GM18508 (cell line): ENCODE data around the gene FCHSD2.
"Not testable (repeated sequence)": the region's sequence is repeated elsewhere in the genome, so short reads cannot be mapped to it uniquely, and the experiment has no call there.

ENCODE experiments used
- ATAC-seq: cut with Tn5 transposase; IDR thresholded peaks from one replicate; pipeline ENCODE4 v1.9.1; 2021; ENCODE audit warnings: moderate number of reproducible peaks; ENCODE audit not compliant: insufficient read depth, unreplicated experiment

Gene FCHSD2

DNA sequence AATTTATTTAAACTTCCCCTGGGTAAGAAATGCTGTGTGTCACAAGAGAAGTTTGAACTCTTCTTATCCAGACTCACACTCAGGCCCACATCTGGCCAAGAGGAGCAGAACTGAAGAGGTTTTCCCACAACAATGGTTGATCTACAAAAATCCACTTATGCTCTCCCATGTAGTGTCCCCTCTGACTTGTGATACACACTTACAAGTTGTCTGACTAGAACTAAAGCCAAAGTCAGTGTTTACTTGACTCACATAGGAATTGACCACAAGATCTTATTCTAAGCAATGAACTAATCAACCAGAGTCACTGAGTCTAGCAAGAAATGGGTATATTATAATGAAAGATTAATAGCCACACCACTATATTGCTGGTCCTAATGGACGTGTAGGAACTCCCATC lies 194.9 kb downstream of the FCHSD2 start:
- no peak for ATAC-seq

DNA sequence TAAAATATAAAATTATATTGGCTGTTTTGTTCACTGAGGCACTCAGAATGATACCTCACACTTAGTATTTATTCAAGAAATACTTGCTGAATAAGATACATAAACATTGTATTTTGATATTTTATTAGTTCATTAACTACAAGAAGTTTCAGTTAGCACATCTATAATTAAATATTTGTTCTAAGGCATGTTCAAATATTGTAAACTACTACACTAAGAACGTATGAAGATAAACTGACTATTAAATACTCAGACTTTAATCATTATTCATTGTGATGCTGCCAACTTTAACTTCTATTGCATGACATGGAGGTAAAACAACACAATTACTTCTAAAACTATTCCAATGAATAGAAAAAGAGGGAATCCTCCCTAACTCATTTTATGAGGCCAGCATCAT lies 198.5 kb downstream of the FCHSD2 start:
- ATAC-seq, result no peak

DNA sequence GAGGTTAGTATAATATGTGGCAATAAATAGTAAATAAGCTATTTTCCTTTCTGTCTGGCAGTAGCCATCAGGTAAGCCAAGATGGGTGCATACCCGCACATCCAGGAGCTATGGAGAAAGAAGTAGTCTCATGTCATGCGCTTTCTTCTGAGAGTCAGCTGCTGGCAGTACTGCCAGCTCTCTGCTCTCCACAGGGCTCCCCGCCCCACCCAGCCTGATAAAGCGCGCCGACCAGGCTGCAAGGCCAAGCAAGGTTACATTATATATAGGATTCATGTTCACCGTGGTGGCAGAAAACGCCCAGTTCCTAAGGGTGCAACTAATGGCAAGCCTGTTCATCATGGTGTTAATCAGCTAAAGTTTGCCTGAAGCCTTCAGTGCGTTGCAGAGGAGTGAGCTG lies 201.7 kb downstream of the FCHSD2 start:
- ATAC-seq, result no peak

DNA sequence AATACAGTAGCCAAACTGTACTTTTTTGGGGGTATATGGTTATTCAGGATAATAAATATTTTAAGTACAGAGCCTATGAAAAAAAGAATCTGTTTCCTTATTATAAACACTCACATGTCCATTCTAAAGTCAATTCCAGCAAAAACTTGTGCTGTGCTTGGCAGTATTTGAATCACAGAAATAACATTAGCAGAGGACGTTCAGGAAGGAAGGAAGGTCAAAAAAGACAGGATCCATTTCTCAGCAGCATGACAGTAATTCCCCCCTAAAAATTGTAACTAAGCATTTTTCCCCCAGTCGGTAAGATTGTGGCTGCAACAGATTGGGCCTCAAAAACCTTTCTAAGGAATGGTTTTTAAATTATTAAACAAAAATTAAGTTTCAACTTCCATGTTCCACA lies 203.1 kb downstream of the FCHSD2 start:
- ATAC-seq, result no peak

DNA sequence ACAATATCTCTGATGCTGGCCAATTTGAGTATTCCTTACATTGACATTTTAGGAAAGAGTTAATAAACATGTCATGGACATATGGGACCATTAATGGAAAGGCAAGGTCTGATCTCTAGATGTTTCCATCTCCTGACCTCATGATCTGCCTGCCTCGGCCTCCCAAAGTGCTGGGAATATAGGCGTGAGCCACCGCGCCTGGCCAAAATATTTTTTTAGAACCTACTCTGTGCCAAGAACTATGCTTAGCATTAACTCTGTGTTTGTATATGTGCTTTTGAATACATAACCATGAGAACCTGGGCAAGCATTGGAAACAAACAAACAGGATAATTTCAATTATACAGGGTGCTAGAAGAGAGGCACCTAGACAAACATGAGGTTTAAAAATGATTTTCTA lies 204.7 kb downstream of the FCHSD2 start:
- ATAC-seq, result no peak

DNA sequence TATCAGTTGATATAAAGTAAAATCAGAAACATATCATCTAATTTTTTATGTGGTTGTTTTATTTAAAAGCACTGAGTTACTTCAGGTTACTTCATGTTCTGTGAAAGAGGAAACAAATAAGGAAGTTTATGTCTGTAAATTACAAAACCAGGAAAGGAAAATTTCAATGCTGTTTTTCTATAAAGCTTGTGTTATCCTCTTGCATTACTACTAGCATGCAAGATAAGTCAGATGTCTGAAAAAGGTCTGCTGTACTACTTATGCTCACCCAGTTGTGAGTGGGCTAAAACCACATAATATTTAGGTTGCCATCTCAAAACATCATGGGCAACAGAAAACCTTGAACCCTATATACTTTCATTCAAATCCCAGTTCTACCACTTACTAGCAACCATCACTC lies 206.4 kb downstream of the FCHSD2 start:
- ATAC-seq, result no peak

DNA sequence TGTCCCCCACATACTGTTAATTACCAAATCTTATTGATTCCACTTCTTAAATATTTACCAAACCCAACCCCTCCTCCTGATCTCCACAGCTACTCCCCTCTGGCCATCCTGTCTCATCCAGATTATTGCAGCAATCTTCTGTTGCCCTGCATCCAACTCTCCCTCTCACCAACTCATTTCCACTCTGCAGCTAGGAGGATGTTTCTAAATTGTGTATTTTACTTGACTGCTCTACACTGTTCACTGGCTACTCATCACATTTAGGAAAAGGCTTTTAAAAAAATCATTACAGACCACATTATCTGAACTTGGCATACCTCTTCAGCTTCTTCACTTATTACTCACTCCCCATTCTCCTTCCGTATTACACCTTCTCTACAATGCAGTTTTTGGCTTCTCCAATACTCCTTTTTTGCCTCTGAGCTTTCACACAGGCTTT lies 210.0 kb downstream of the FCHSD2 start:
- no peak for ATAC-seq

DNA sequence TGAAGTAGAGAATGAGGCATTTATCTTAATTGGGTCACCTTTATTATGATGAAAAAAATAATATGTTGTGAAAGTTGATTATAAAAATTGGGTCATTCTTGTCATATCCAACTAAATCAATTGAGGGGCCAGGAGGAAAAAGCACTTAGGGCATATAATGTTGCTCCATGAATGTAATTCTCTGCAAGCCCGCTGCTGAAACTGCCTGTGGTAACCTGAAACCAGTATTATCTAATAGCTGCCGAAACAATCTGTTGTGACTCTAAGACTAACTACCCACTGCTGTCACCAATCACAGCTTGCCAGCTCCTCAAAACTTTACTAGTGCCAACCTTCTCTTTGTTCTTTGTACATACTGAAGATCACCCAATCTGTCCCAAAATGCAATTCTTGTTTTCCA lies 212.1 kb downstream of the FCHSD2 start:
- ATAC-seq, result no peak

DNA sequence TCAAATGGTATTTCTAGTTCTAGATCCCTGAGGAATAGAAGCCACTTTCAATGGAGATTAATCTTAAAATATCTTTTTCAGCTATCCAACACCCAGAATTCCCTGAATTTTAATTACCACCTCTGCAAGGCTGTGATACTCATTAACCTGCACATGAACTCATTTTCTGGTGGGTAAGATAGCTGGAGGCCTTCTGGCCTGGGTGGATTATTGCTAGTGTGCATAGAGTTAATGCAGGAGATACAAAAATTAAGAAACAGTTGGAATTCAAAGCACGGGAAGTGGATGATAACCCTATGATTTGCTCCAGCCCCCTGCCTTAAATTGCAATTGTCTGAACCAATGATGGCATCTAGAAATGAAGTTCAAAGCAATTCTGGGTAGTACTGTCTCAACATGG lies 212.9 kb downstream of the FCHSD2 start:
- ATAC-seq, result no peak

DNA sequence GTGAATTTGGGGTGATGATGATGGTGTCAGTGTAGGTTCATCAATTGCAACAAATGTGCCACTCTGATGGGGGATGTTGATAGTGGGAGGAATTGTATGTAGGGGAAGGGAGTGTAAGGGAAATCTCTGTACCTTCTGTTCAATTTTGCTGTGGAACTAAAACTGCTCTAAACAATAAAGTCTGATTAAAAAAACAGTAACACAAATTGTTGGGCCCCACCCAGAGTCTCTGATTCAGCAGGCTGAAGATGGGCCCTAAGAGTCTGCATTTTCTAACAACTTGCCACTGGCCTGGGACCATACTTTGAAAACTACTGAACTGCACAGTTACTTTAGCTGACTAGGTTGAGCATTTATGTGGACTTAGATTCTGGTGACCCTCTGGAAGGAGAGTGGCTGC lies 214.7 kb downstream of the FCHSD2 start:
- no peak for ATAC-seq

DNA sequence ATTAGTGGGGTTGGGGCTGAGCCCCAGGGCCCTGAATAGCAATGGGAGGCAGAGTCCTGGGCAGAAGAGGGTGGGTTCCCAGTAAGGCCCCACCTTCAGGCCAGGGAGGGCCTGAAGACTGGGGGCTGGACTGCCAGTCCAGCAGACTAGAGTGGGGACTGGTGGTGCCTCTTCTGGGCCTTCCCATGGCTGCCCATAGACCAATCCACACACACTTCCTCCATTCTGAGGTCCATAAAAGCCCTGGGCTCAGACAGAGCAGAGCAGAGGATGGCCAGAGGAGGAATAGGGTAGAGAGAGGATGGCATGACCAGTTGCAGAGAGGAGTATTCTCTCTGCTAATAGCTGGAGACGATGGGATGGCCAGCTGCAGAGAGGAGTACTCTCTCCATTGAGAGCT lies 216.0 kb downstream of the FCHSD2 start:
- no peak for ATAC-seq

DNA sequence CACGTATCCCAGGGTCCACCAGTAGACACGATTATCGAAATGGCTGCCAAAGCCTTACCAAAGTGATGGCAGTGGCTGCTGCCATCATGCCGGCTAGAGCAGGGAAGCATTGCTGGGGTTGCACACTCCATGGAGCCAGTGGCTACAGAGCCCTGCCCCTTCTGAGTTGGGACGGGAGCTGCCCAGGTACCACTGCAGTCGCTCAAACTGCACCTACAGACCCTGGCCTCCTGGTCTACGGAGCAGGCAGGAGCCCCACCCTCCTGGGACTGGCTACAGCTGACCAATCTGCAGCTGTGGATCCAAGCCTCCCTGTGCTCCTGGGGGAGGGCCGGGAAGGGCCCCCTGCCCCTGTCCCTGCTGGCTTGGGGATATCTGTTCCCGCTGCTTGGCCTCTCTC lies 216.5 kb downstream of the FCHSD2 start:
- ATAC-seq, result no peak

DNA sequence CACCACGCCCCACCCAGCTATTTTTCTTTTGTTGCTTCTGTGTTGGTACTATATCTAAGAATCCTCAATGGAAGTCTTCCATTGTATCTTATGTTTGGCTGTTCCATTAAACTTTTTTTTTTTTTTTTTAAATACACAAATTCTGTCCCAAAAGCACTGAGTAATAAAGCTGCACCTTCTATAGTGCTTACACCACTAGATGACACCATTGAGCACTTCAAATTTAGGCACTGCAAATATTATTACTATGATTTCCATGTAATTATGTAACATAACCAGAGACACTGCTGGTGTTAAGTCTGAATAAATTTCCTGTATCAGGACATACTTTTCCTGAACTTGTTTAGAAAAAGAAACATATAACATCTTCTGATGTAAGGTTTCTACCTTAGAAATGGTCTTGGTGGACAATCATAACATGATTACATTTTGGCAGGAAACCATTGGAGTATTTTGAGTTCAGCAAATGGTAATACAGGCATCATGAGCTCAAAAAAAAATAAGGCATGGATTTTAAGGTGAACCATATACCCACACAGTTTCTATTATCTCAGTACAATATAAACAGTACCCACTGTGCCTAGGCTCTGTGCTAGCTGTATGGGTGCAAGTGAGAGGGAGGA lies 217.4 kb downstream of the FCHSD2 start:
- ATAC-seq, result no peak

DNA sequence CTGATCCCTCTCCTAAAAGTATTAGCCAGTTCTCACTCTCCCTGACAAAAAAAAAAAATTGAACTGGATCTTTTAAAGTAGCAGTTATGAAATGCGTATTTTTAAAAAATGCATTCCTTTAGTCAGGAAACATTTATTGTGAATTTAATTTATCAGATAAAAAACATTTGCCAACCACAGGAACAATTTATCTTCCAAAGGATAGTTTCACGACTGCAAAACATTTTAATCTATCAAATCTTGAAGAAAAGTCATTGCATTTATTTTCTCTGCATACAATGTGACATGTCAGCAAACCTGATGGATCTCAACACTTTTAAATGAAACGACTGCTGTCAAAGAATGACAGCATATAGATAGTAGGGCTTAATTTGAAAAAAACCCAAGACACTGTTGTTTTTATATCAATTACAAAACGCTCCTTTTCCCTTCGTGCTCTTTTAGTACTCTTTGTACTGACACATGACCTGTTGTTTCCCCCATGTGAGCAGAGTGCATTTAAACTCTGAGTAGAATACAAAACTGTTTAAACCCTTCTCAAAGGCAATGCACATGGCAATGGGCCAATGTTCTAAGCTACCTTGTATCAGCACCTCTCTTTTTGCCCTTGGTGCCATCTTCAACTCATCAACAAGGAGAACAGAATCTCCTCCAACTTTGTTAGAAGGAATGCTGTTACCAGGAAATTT lies 220.9 kb downstream of the FCHSD2 start:
- no peak for ATAC-seq

DNA sequence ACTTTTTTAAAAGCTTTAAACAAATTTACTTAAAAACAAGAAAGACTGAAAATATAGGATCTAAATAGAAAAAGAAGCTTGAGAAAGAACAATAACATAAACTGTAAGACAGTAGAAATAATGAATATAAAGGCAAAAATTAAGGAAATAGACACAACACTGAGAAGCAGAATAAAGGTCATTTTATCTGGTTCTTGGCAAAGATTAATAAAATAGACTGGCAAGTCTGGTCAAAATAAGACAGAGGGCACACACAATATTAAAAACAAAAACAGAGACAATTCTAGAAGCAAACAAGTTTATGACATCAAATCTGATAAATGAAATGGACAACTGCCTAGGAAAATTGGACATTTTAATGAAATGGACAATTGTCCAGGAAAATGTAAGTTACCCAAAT lies 222.1 kb downstream of the FCHSD2 start:
- ATAC-seq, result no peak

DNA sequence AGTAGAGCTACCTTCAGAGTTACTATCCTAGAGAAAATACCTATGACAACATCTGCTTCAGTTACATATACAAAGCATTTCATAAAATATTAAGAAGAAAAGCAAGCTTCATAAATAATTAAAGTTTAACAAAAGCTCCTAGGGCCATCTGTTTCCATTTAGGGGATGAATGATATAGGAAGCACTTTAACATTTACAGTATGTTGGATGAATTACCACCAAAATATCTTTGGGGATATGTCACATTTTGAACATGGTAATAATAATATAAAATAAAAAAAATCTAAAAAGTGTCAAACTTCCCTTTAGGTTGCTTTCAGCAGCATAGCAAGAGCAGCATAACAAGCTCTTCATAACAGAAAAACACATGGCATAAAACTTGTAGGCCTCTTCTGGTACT lies 223.3 kb downstream of the FCHSD2 start:
- no peak for ATAC-seq

DNA sequence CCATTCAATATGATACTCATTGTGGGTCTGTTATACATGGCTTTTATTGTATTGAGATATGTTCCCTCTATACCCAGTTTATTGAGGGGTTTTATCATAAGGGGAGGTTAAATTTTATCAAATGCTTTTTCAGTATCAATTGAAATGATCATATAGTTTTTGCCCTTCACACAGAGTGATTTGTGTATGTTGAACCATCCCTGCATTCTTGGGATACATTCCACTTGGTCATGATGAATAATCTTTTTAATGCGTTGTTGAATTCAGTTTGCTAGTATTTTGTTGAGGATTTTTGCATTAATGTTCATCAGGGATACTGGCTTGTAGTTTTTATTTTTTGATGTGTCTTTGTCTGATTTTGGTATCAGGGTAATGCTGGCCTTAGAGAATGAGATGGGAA lies 229.9 kb downstream of the FCHSD2 start:
- no peak for ATAC-seq

DNA sequence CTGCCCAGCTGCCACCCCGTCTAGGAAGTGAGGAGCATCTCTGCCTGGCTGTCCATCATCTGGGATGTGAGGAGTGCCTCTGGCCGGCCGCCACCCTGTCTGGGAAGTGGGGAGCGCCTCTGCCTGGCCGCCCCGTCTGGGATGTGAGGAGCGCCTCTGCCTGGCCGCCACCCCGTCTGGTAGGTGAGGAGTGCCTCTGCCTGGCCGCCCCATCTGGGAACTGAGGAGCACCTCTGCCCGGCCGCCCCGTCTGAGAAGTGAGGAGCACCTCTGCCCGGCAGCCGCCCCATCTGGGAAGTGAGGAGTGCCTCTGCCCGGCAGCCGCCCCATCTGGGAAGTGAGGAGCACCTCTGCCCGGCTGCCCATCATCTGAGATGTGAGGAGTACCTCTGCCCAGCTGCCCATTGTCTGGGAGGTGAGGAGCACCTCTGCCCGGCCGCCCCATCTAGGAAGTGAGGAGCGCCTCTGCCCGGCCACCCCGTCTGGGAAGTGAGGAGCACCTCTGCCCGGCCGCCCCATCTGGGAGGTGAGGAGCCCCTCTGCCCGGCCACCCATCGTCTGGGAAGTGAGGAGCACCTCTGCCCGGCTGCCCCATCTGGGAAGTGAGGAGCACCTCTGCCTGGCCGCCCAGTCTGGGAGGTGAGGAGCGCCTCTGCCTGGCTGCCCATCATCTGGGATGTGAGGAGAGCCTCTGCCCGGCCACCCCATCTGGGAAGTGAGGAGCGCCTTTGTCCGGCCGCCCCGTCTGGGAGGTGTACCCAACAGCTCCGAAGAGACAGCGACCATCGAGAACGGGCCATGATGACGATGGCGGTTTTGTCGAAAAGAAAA lies 232.3 kb downstream of the FCHSD2 start:
- not testable (repeated sequence) for ATAC-seq

DNA sequence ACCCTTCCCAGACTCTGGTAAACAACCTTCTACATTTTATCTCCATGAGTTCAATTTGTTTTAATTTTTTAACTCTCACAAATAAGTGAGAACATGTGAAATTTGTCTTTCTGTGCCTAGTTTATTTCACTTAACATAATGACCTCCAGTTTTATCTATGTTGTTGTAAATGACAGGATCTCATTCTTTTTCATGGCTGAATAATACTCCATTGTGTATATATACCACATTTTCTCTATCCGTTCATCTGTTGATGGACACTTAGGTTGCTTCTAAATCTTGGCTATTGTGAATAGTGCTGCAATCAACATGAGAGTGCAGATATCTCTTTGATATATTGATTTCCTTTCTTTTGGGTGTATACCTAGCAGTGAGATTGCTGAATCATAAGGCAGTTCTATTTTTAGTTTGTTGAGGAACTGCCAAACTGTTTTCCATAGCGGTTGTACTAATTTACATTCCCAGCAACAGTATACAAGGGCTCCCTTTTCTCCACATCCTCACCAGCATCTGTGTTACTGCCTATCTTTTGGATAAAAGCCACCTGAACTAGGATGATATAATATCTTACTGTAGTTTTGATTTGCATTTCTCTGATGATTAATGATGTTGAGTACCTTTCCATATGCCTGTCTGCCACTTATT lies 234.0 kb downstream of the FCHSD2 start:
- no peak for ATAC-seq

DNA sequence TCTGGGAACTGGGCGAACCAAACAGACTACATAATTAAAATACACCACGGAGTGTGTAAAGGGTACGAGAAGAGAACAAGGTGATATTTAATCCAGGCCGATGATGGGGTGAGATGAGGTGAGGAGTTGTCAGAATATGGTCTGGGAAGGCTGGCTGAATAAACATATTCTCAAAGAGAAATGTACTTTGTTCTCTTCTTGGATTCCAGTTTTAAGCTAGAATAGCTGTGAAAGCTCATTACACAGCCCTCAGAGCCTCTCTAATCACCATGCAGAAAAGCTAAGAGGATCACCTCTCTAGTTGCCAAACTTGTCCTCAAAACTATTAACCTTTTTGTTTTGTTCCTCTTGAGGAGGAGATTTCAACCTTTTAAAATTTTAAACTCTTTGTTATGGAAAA lies 238.1 kb downstream of the FCHSD2 start:
- no peak for ATAC-seq

DNA sequence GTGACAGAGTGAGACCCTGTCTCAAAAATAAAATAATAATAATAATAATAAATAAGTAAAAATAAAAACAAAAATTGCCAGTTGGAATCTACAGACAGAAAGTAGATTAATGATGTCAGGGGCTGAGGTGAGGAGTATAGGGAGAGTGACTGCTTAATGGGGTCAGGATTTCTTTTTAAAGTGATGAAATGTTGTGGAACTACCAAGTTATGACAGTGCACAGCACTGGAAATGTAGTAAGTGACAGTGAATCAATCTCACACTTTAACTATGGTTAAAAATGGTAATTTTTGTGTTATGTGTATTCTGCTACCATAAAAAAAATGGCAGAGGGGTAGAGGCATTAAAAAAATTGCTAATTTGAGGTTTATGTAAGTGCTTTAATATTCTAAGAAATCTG lies 240.7 kb downstream of the FCHSD2 start:
- ATAC-seq, result no peak
